ENCODE results near the gene METTL6.

DNA sequence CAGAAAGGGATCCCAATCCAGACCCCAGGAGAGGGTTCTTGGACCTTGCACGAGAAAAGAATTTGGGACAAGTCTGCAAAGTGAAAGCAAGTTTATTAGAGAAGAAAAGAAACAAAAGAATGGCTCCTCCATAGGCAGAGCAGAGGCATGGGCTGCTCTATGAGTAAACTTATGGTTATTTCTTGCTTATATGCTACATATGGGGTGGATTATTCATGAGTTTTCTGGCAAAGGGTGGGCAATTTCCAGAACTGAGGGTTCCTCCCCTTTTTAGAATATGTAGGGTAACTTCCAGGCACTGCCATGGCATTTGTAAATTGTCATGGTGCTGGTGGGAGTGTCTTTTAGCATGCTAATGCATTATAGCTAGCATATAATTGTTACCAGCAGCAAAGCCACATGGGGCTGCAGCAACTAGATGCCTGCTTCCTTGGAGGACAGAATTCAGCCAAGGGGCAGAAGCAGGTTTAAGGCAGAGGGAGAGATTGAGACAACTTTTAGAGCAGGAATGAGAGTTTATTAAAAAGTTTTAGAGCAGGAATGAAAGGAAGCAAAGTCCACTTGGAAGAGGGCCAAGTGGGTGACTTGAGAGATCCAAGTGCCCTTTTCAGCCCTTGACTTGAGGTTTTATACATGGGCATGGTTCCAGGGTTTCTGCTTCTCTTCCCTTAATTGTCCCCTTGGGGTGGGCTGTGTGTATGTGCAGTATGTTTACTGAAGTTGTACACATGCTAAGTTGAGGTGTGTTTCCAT lies 41.3 kb downstream of the METTL6 start:
- TF ChIP-seq, protein P1, sequence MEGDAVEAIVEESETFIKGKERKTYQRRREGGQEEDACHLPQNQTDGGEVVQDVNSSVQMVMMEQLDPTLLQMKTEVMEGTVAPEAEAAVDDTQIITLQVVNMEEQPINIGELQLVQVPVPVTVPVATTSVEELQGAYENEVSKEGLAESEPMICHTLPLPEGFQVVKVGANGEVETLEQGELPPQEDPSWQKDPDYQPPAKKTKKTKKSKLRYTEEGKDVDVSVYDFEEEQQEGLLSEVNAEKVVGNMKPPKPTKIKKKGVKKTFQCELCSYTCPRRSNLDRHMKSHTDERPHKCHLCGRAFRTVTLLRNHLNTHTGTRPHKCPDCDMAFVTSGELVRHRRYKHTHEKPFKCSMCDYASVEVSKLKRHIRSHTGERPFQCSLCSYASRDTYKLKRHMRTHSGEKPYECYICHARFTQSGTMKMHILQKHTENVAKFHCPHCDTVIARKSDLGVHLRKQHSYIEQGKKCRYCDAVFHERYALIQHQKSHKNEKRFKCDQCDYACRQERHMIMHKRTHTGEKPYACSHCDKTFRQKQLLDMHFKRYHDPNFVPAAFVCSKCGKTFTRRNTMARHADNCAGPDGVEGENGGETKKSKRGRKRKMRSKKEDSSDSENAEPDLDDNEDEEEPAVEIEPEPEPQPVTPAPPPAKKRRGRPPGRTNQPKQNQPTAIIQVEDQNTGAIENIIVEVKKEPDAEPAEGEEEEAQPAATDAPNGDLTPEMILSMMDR (IDR thresholded peaks at IDR 0.05 in 4 of 5, conservative IDR thresholded peaks at IDR 0.05 in 1 of 5), result no peak
- TF ChIP-seq POLR2A (IDR thresholded peaks at IDR 0.05), result no peak
